ENCODE measurements around the gene SPIRE1. TPM values are rescaled to one million over a fixed set of nuclear protein-coding genes. Genes with fewer than 3 reads are reported as not detected.

SPIRE1 gene
- total RNA-seq, 2 experiments from 2014 or later, result 2.5 to 2.7 TPM

- POLR2A ChIA-PET, result no interaction called here
- H3K27ac Mint-ChIP-seq, result no peak overlapping the region
- no peaks in the 10 kb centered on the region for H3K9me3 Mint-ChIP-seq (ENCODE audit: insufficient read depth)
- H3K27me3 Mint-ChIP-seq (ENCODE audit: low read depth), result peaks cover 10% of the 10 kb centered on the region
- DNase-seq (no peak), ATAC-seq (no peak)
- no peak overlapping the region for H3K4me3 Mint-ChIP-seq
- no peaks in the 10 kb centered on the region for H3K4me1 Mint-ChIP-seq (ENCODE audit: low read depth)
- CTCF ChIA-PET, result no interaction called here
- H3K36me3 Mint-ChIP-seq (ENCODE audit: low read depth), result no peaks in the 10 kb centered on the region
These were observed 260.7 kb downstream of the SPIRE1 start for GRCh38 chr18:12397254-12397653.

Other genes with a start within 250 kb of the SPIRE1 start
- 10 to 100 TPM; 12.9 to 17.2 TPM for gene CEP76, start 44.6 kb upstream of the SPIRE1 start, total RNA-seq
- 100 to 1,000 TPM; 104 to 108 TPM for gene PSMG2, start 44.9 kb upstream of the SPIRE1 start, total RNA-seq
- gene PTPN2, start 226.1 kb upstream of the SPIRE1 start, total RNA-seq, result 10 to 100 TPM; 52.9 to 53.6 TPM